ENCODE measurements around the gene DNAH14.

DNA sequence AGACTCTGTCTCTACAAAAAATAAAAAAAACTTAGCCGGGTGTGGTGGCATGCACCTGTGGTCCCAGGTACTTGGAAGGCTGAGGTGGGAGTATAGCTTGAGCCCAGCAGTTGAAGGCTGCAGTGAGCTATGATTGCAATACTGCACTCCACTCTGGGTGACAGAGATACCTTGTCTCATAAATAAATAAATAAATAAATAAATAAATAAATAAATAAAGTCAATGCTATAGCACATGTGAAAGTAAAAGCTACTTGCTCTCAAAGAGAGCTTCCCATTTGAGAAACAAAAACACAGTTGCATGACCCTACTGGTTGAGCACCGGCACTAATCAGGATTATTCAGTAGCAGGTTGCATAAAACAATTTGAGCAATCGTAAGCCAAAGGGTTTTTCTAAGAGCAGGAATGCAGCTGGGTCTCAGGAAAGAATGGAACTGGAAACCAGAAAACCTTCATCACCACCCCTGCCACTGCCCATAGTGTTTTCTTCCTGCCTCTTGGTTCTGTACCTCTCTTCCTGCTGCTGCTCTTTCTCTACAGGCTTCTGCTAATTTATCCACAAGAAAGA lies 29.3 kb upstream of the DNAH14 start:
- TF ChIP-seq POLR2AphosphoS5 (IDR thresholded peaks at IDR 0.05; ENCODE audit: low read length) (no peak), NFXL1 (IDR thresholded peaks at IDR 0.05; ENCODE audit: borderline replicate concordance) (no peak), POLR2A (IDR thresholded peaks at IDR 0.05; ENCODE audit: low read depth, low read length) (no peak), MXI1 (IDR thresholded peaks at IDR 0.05; ENCODE audit: low read depth, low read length) (no peak), CHD2 (IDR thresholded peaks at IDR 0.05; ENCODE audit: borderline replicate concordance, low read depth, low read length) (no peak), EP300 (IDR thresholded peaks at IDR 0.05; ENCODE audit: borderline replicate concordance in 1 of 2, control insufficient read depth in 1 of 2, low read depth in 2 of 2, low read length in 2 of 2) (no peak), HDAC6 (IDR thresholded peaks at IDR 0.05; ENCODE audit: unreplicated experiment) (no peak), PML (IDR thresholded peaks at IDR 0.05; ENCODE audit: low read length) (no peak), MLLT1 (IDR thresholded peaks at IDR 0.05) (no peak)

Data from GM12878 (cell line).